Posterior vena cava (tissue), 2 donors: ENCODE data around the gene FBH1. TPM values are rescaled to one million over a fixed set of nuclear protein-coding genes. Genes with fewer than 3 reads are reported as not detected.
"Not testable (repeated sequence)": the region's sequence is repeated elsewhere in the genome, so short reads cannot be mapped to it uniquely, and the experiment has no call there.

ENCODE experiments used
- DNase-seq: peaks from one replicate; pipeline ENCODE4 v3.0.0-alpha.2; 2020; ENCODE audit warnings: low spot score
- intact Hi-C, 2 donors: fragments of 100-400 bp; cut with DNase I; formaldehyde crosslinking; loops; one replicate each; pipeline versions ENCODE4 v1.14.1 to v1.14.2; 2022 to 2023
- total RNA-seq, 2 donors: library from RNA; stranded (reverse); fragmentation: NEBNext Ultra II Directional; extraction: Animal tissue kit (Norgen Biotek cat#: 25700); gene quantifications; one replicate each; pipeline ENCODE4 v1.2.1, GENCODE V29; 2021
- donor health status: DM: yes; HTN: yes; CAD: no.
- donor health status: DM: yes; HTN: yes; CAD: no.

FBH1 gene
- total RNA-seq, 2 donors from 2014 or later, result 75.1 to 78.6 TPM

- DNase-seq, result no peak
- intact Hi-C loops, result no loop called here
These were observed 7.0 kb downstream of the FBH1 start for GRCh38 chr10:5897053-5897340.

- intact Hi-C loops, result no loop called here
- DNase-seq, result peak; percentile 31
These were observed 7.5 kb downstream of the FBH1 start for GRCh38 chr10:5897504-5897903.

GRCh38 chr10:5898163-5898562, 8.1 kb downstream of the FBH1 start:
- DNase-seq, result no peak
- intact Hi-C loops, result no loop called here

- intact Hi-C loops, result no loop called here
- DNase-seq, result peak; percentile 57
These were observed 10.2 kb downstream of the FBH1 start for GRCh38 chr10:5900247-5900646.

GRCh38 chr10:5902511-5903274, 12.7 kb downstream of the FBH1 start:
- DNase-seq, result peak; percentile 50
- intact Hi-C loops, result no loop called here

- no peak for DNase-seq
- intact Hi-C loops, result no loop called here
These were observed 13.5 kb downstream of the FBH1 start for GRCh38 chr10:5903563-5903962.

- intact Hi-C loops, result no loop called here
These were observed 14.2 kb downstream of the FBH1 start for GRCh38 chr10:5904227-5904626.

GRCh38 chr10:5905854-5906507, 15.9 kb downstream of the FBH1 start:
- DNase-seq, result no peak
- intact Hi-C loops, result loop anchor here in 1 of 2 donors (1.0 kb wide), 1 partner anchor 45 kb away; no protein-coding TSS in a partner anchor

More at GRCh38 chr10:5904227-5904626, 14.2 kb downstream of the FBH1 start:
- no peak for DNase-seq

GRCh38 chr10:5906651-5907050, 16.6 kb downstream of the FBH1 start:
- peak; percentile 9 for DNase-seq
- intact Hi-C loops, result loop anchor here in 1 of 2 donors (1.0 kb wide), 1 partner anchor 45 kb away; no protein-coding TSS in a partner anchor

- intact Hi-C loops, result not testable (repeated sequence)
- peak; percentile 12 for DNase-seq
These were observed 18.6 kb downstream of the FBH1 start for GRCh38 chr10:5908676-5909075.

- peak; percentile 67 for DNase-seq
These were observed 20.5 kb downstream of the FBH1 start for GRCh38 chr10:5910323-5911100.

GRCh38 chr10:5911670-5912069, 21.6 kb downstream of the FBH1 start:
- no peak for DNase-seq
- intact Hi-C loops, result no loop called here

More at GRCh38 chr10:5910323-5911100, 20.5 kb downstream of the FBH1 start:
- intact Hi-C loops, result no loop called here

- peak; percentile 3 for DNase-seq
- intact Hi-C loops, result no loop called here
These were observed 23.7 kb downstream of the FBH1 start for GRCh38 chr10:5913736-5914135.

GRCh38 chr10:5915451-5915850, 25.4 kb downstream of the FBH1 start:
- intact Hi-C loops, result no loop called here
- DNase-seq, result no peak

- DNase-seq, result peak; percentile 68
- intact Hi-C loops, result no loop called here
These were observed 27.3 kb downstream of the FBH1 start for GRCh38 chr10:5917305-5917704.

GRCh38 chr10:5918763-5919162, 28.7 kb downstream of the FBH1 start:
- intact Hi-C loops, result no loop called here
- DNase-seq, result no peak

- intact Hi-C loops, result no loop called here
- peak; percentile 1 for DNase-seq
These were observed 29.5 kb downstream of the FBH1 start for GRCh38 chr10:5919568-5919967.

GRCh38 chr10:5921746-5922145, 31.7 kb downstream of the FBH1 start:
- intact Hi-C loops, result no loop called here

GRCh38 chr10:5924889-5925288, 34.8 kb downstream of the FBH1 start:
- intact Hi-C loops, result no loop called here
- no peak for DNase-seq

More at GRCh38 chr10:5921746-5922145, 31.7 kb downstream of the FBH1 start:
- DNase-seq, result no peak

GRCh38 chr10:5927306-5927705, 37.3 kb downstream of the FBH1 start:
- no peak for DNase-seq
- intact Hi-C loops, result no loop called here
